ENCODE measurements around the gene CABLES1.

CABLES1 gene

DNA sequence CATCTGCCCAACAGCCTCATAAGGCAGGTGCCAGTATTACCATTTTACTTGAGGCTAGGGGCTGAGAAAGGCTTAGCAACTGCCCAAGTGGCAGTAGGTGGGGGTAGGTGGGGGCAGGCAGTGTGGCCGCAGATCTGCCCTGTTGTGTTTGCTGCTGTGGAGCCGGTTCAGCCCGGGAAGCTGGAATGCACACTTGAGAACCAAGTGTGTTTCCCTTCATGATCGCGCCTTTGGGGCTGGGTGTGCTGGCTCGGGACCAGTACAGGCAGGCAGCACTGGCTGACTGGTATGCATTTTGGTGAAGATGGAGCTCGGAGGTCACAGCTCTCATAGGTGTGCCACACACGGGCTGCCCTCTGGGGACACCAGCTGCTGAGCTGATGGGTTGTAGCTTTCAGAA is 85.1 kb downstream of the CABLES1 start:
- Histone ChIP-seq H3K4me1 (ENCODE audit: insufficient read depth, low read length) (peaks cover 3% of the 10 kb centered on the region), H3K9me3 (ENCODE audit: low read length) (no peaks in the 10 kb centered on the region), H3K4me3 (ENCODE audit: low read length) (no peak overlapping the region), H3K27me3 (ENCODE audit: insufficient read depth, low read length) (no peaks in the 10 kb centered on the region), H2AFZ (ENCODE audit: low read depth, low read length) (no peak overlapping the region), H3K36me3 (ENCODE audit: insufficient read depth, low read length) (no peaks in the 10 kb centered on the region)

DNA sequence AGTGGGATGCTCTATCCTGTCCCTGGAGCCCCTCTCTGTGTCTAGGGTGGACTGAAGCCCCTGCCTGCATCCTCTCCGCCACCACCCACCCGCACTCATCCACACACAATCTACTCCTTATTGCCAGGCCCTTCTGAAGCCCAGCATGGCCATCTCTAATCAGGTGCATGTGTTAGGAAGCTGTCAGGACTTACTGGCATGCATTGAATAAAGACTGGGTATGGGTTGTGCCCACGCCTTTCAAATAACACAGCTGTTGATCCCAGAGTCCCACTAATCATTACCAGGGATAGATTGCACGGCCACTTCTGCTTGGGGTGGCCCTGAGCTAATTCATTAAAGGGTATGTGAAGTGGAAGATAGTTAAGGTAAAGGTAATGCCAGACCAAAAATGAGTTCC is 88.4 kb downstream of the CABLES1 start:
- Histone ChIP-seq H3K4me1 (ENCODE audit: insufficient read depth, low read length) (peaks cover 2% of the 10 kb centered on the region), H3K4me3 (ENCODE audit: low read length) (no peak overlapping the region)

DNA sequence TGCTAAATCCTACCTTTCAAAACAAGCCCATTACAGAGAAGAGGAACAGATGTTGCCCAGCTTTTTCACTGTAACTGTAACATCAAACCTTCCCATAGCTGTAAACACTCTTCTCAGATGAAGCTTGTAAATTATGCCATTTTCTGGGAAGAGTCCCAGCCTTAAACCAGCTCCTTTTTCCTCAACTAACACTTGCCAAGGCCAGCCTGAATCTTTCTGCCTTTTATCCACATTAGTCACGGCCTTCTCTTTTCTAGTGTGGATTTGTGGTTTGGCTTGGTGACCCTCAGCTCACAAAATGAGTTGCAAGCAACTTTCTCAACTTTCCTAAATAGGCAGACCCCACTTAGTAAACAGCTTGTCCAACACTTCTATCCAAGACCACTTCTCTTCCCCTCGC is 90.2 kb downstream of the CABLES1 start:
- Histone ChIP-seq H3K36me3 (ENCODE audit: insufficient read depth, low read length) (no peaks in the 10 kb centered on the region), H3K4me1 (ENCODE audit: insufficient read depth, low read length) (peaks cover 2% of the 10 kb centered on the region), H2AFZ (ENCODE audit: low read depth, low read length) (no peak overlapping the region), H3K9me3 (ENCODE audit: low read length) (no peaks in the 10 kb centered on the region), H3K27me3 (ENCODE audit: insufficient read depth, low read length) (no peaks in the 10 kb centered on the region), H3K4me3 (ENCODE audit: low read length) (no peak overlapping the region)

More for the DNA sequence above, 88.4 kb downstream of the CABLES1 start:
- no peaks in the 10 kb centered on the region for H3K27me3 ChIP-seq (ENCODE audit: insufficient read depth, low read length)
- no peaks in the 10 kb centered on the region for H3K9me3 ChIP-seq (ENCODE audit: low read length)
- H2AFZ ChIP-seq (ENCODE audit: low read depth, low read length), result no peak overlapping the region
- no peaks in the 10 kb centered on the region for H3K36me3 ChIP-seq (ENCODE audit: insufficient read depth, low read length)

DNA sequence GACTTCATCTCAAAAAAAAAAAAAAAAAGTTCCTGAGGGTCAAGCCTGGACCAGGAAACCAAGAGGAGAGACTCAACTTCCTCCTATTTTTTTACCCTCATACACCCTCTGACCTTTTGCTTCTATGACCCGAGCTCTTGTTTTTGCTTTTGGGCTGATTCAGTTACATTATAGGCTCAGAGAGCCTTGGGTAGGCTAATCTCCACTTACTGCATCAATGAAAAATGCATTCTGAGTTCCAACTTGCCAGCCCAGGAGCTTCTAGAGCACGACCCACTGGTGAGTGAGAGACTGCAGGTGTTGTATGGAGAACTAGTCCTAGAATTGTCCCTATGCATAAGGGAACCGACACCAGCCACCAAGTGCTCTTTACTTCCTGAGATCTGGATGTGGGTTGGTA is 91.1 kb downstream of the CABLES1 start:
- Histone ChIP-seq H3K27me3 (ENCODE audit: insufficient read depth, low read length) (no peaks in the 10 kb centered on the region), H3K4me3 (ENCODE audit: low read length) (no peak overlapping the region), H3K9me3 (ENCODE audit: low read length) (no peaks in the 10 kb centered on the region), H3K4me1 (ENCODE audit: insufficient read depth, low read length) (peaks cover 2% of the 10 kb centered on the region), H3K36me3 (ENCODE audit: insufficient read depth, low read length) (no peaks in the 10 kb centered on the region), H2AFZ (ENCODE audit: low read depth, low read length) (no peak overlapping the region)

DNA sequence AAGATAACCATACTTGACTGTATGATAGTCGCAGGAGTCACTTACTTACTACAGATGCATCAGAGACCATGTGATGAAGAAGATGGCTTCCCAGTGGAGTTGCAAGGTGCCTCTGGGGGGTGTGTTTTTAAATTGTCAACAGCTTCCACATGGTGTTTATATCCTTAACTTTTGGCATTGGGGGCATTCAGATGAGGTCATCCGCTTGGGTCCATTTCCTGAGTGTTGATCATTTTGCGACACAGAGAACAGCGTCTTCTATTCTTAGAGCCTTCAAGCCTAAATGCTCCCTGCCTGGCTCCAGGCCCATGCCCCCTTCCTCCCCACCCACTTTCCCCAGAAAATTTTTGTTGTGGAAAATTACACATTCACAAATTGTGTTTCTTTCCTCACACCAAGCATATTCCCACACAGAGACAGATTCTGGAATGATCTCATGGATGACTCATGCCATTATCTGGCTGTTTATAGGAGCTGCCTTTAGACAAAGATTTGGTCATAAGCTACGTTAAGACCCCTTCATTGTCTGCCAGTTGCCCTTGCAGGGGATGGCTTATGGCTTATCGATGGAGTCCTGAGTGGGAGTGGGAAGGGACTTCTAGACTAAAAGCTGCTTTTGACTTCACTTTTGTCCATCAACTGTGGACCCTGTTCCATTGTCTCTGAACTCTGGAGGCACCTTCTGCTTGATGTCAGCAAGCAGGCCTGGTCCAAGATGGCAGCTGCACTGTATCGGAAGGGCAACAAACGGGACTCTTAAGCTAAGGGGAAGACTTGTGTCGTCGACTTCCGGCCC is 91.8 kb downstream of the CABLES1 start:
- no peak overlapping the region for H2AFZ ChIP-seq (ENCODE audit: low read depth, low read length)
- no peak overlapping the region for H3K4me3 ChIP-seq (ENCODE audit: low read length)
- peaks cover 2% of the 10 kb centered on the region for H3K4me1 ChIP-seq (ENCODE audit: insufficient read depth, low read length)
- H3K27me3 ChIP-seq (ENCODE audit: insufficient read depth, low read length), result no peaks in the 10 kb centered on the region
- H3K36me3 ChIP-seq (ENCODE audit: insufficient read depth, low read length), result no peaks in the 10 kb centered on the region
- no peaks in the 10 kb centered on the region for H3K9me3 ChIP-seq (ENCODE audit: low read length)

DNA sequence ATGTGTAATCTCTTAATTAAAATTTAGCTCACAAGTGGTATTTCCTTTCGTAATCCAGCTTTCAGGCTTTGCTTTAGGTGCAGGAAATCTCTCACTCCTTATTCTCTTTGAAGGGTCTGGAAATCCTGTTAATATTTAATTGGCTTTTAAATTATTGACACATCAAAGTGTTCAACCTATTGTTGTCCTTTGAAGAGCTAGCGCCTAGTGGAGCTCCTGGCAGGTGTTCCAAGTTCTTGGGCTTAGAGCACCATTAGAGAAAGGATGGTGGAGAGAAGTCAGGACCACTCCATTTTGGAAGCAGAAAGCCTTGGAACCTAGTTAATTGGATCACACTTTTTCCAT is 92.4 kb downstream of the CABLES1 start:
- H3K4me1 ChIP-seq (ENCODE audit: insufficient read depth, low read length), result peaks cover 2% of the 10 kb centered on the region
- no peak overlapping the region for H3K4me3 ChIP-seq (ENCODE audit: low read length)
- no peak overlapping the region for H2AFZ ChIP-seq (ENCODE audit: low read depth, low read length)
- H3K9me3 ChIP-seq (ENCODE audit: low read length), result no peaks in the 10 kb centered on the region
- H3K27me3 ChIP-seq (ENCODE audit: insufficient read depth, low read length), result no peaks in the 10 kb centered on the region
- H3K36me3 ChIP-seq (ENCODE audit: insufficient read depth, low read length), result no peaks in the 10 kb centered on the region

DNA sequence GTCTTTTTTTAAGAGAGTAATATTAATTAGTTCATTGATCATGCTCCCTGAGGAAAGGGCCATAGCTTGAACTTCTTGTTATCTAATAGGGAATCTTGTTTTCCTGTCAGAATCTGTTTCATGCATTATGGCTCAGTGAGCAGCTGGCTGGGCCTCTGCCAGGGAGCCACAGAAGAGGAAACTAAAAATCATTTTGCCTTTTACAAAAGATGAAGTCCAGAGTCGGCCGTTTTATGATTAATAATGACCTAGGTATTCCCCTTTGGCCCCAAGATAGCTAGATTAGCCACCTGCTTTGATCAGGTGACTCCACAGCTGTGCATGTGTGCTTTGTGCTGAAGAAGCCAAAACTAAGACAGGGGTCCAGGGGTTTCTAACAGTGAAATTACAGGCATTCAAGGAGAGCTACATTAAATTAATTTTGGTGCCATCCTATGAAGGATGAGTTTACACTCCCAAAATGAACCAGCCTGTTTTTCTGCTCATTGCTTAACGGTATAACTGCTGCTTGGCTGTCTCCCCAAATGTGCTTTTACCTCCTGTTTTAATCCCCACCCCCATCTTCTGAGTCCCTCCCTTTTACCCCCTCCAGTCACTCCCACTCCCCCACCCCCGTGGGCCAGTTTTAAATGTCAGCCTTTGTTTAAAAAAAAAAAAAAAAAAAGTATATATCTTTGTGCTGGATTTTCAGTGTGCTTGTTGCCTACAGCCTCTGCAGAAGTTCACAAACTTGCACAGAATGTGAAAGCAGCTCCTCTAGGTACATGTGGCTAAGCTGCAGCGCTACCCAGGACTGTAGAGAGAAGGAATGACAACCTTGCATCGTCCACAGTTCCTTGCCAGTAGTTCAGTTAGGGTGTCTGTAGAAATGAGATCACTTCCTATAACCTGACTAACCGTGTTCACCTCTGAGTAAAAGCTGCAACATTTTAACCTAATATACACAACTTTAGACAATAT is 93.1 kb downstream of the CABLES1 start:
- H3K36me3 ChIP-seq (ENCODE audit: insufficient read depth, low read length), result no peaks in the 10 kb centered on the region
- no peaks in the 10 kb centered on the region for H3K9me3 ChIP-seq (ENCODE audit: low read length)
- H2AFZ ChIP-seq (ENCODE audit: low read depth, low read length), result no peak overlapping the region
- H3K4me3 ChIP-seq (ENCODE audit: low read length), result no peak overlapping the region
- H3K4me1 ChIP-seq (ENCODE audit: insufficient read depth, low read length), result peaks cover 2% of the 10 kb centered on the region
- no peaks in the 10 kb centered on the region for H3K27me3 ChIP-seq (ENCODE audit: insufficient read depth, low read length)

DNA sequence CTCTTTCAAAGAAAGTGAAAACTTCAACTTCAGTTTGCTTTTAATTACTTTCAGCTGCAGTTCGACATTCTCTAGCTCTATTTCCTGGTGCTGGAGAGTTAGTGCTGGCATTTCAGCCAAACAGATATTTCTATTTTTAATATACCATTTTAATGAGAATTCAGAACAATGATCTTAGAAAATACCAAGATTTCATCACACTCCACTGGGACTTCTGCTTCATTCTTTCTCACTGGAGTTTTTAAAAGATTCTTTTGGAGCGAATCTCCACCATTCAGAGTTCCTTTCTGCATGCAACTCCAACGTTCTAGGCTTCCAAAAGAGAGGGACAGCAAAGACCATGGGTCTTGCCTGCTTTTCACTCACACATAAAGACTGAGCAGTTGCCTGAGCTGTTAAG is 94.2 kb downstream of the CABLES1 start:
- H3K9me3 ChIP-seq (ENCODE audit: low read length), result no peaks in the 10 kb centered on the region
- no peak overlapping the region for H3K4me3 ChIP-seq (ENCODE audit: low read length)
- H3K4me1 ChIP-seq (ENCODE audit: insufficient read depth, low read length), result peaks cover 2% of the 10 kb centered on the region
- no peak overlapping the region for H2AFZ ChIP-seq (ENCODE audit: low read depth, low read length)
- no peaks in the 10 kb centered on the region for H3K27me3 ChIP-seq (ENCODE audit: insufficient read depth, low read length)
- no peaks in the 10 kb centered on the region for H3K36me3 ChIP-seq (ENCODE audit: insufficient read depth, low read length)

DNA sequence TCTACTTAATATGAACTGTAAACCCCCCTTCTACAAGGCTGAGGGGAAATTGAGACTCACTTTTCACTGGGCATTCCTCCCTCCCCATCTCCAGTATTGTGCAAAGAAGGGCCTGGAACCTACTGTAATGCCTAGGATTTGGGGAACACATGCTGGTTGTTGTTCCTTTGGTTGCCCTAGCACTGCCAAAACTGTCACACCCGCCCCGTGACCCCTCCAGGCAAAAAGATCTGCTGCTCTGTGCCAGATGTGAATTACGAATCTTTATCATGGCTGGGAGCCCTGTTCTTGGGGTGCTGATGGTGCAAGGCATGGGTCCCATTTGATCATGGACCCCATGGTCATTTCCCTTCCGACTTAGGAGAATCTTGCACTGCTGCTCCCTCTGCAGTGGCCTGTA is 95.4 kb downstream of the CABLES1 start:
- Histone ChIP-seq H3K27me3 (ENCODE audit: insufficient read depth, low read length) (no peaks in the 10 kb centered on the region), H3K36me3 (ENCODE audit: insufficient read depth, low read length) (no peaks in the 10 kb centered on the region), H3K4me1 (ENCODE audit: insufficient read depth, low read length) (peaks cover 2% of the 10 kb centered on the region), H3K4me3 (ENCODE audit: low read length) (no peak overlapping the region), H3K9me3 (ENCODE audit: low read length) (no peaks in the 10 kb centered on the region), H2AFZ (ENCODE audit: low read depth, low read length) (no peak overlapping the region)

DNA sequence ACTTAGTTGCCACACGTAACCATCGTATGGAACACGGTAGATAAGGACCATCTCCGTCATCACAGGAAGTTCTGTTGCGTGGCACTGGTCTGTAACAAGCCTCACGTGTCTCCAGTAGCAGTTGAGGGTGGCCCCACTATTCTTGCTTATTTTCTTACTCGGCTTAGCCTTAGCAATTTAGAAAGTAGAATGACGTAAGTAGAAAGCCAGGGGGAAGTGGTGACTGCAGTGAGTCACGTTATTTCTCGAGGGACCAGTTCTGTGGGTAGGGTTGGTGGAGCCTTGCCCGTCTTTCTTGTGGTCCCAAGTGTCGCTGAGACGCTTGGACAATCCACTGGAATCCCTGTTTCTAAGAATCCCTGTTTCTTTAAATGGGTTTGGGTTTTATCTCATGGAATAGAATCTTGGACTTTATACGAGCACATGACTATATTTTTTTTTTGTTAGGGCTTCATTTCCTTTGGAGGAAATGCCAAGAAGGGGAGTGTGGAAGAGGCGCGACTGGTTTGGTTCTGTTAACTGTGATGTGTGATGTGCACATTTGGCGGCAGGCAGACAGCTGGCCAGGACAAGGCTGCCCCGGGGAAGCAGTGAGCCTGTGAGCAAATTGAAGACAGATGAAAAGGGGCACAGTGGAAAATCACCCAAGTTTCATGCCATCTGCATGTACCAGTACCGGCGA is 96.2 kb downstream of the CABLES1 start:
- Histone ChIP-seq H3K27me3 (ENCODE audit: insufficient read depth, low read length) (no peaks in the 10 kb centered on the region), H3K4me1 (ENCODE audit: insufficient read depth, low read length) (peaks cover 2% of the 10 kb centered on the region), H3K36me3 (ENCODE audit: insufficient read depth, low read length) (no peaks in the 10 kb centered on the region), H2AFZ (ENCODE audit: low read depth, low read length) (no peak overlapping the region), H3K9me3 (ENCODE audit: low read length) (no peaks in the 10 kb centered on the region), H3K4me3 (ENCODE audit: low read length) (no peak overlapping the region)

DNA sequence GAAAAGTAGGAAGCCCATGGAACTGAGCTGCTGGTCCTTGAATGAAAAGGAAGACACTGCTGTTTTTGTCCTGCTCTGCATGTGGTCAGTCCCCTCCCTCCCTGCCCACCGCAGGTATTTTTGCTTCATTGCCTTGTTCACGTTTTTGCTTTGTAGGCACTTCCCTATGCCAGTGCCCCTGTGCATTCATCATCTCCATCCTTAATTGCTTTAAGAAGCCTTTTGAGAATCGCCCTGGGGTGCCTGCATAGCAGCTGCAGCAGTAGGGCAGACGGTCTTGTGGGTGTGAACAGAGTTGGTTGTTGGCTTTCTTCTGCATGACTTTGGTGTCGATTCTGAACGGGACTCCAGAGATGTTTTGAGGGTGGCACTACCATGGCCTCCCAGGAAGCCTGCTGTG is 97.0 kb downstream of the CABLES1 start:
- H3K4me3 ChIP-seq (ENCODE audit: low read length), result no peak overlapping the region
- H3K9me3 ChIP-seq (ENCODE audit: low read length), result no peaks in the 10 kb centered on the region
- no peaks in the 10 kb centered on the region for H3K36me3 ChIP-seq (ENCODE audit: insufficient read depth, low read length)
- H3K27me3 ChIP-seq (ENCODE audit: insufficient read depth, low read length), result no peaks in the 10 kb centered on the region
- H3K4me1 ChIP-seq (ENCODE audit: insufficient read depth, low read length), result peaks cover 2% of the 10 kb centered on the region
- H2AFZ ChIP-seq (ENCODE audit: low read depth, low read length), result no peak overlapping the region

DNA sequence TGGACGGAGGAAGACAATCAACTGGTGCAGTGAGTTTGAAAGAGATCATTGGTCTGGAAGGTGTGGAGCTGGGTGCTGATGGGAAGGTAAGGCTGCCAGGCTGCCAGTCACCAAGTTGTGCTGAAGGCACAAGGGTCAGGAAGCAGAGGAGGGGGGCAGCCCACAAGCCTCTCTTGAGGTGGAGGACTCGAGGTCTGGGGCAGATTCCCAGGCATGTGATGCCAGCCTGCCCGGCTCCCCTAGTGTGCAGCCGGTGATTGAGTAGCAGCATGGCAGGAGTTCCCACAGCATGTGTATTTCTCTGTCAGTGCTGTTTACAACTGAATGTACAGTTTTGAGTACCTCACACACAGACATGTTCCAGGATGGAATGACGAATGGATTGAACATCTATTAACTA is 99.3 kb downstream of the CABLES1 start:
- H3K4me1 ChIP-seq (ENCODE audit: insufficient read depth, low read length), result no peaks in the 10 kb centered on the region
- no peaks in the 10 kb centered on the region for H3K36me3 ChIP-seq (ENCODE audit: insufficient read depth, low read length)
- no peaks in the 10 kb centered on the region for H3K27me3 ChIP-seq (ENCODE audit: insufficient read depth, low read length)
- no peaks in the 10 kb centered on the region for H3K9me3 ChIP-seq (ENCODE audit: low read length)
- no peak overlapping the region for H2AFZ ChIP-seq (ENCODE audit: low read depth, low read length)
- no peak overlapping the region for H3K4me3 ChIP-seq (ENCODE audit: low read length)

DNA sequence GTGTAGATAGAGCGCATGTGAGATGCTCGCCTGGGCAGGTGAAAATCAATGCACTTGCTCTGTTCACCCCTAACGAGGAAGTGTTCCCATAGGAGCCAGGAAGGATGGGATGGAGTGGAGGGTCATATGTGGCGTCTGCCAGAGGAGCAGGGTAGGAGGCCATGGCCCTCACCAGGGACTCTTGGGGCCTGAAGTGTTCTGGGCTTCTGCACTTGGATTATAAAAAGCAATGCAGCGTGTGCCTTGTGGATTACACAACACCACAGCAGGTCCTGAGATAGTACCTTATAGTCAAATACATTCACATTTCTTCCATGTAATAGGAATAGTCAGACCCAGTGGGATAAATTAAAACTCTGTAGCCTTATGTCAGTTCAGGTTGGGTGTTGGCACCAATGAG is 100.1 kb downstream of the CABLES1 start:
- no peaks in the 10 kb centered on the region for H3K9me3 ChIP-seq (ENCODE audit: low read length)
- H3K4me1 ChIP-seq (ENCODE audit: insufficient read depth, low read length), result no peaks in the 10 kb centered on the region
- H3K36me3 ChIP-seq (ENCODE audit: insufficient read depth, low read length), result no peaks in the 10 kb centered on the region
- H3K27me3 ChIP-seq (ENCODE audit: insufficient read depth, low read length), result no peaks in the 10 kb centered on the region
- no peak overlapping the region for H2AFZ ChIP-seq (ENCODE audit: low read depth, low read length)
- H3K4me3 ChIP-seq (ENCODE audit: low read length), result no peak overlapping the region

Measured in neuron (in vitro differentiated cells).